ENCODE results near the gene JPT2. TPM values are rescaled to one million over a fixed set of nuclear protein-coding genes. Genes with fewer than 3 reads are reported as not detected.
A peak's percentile ranks its signal among the peaks of the same experiment; 100 is the strongest.

The JPT2 gene
- total RNA-seq, 1 donor from 2014 or later, result 146 TPM

DNA sequence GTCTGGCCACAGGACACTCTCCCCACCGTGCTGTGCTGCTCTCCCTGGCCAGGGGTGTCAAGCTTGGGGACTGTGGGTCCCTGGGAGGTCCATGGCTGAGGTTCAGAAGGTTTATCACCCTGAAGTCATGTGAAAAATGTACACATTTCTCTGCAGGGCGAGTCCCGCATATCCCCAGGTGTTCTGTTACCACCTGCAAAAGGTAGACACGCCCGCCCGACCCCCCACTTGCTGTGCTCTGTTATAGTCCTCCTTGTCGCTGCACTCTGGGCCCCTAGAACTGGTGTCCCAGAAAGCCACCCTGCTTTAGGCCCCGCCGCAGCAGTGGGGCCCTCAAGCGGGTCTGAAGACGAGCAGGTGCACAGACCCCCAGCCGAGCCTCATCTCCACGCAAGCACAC is 11.8 kb downstream of the JPT2 start:
- no peak for DNase-seq (ENCODE audit: low spot score, unreplicated experiment)
- Mint-ChIP-seq H3K9me3 (ENCODE audit: low read depth) (no peaks in the 10 kb centered on the region), H3K27ac (peak overlapping the region; percentile 100), H3K27me3 (no peaks in the 10 kb centered on the region), H3K4me1 (ENCODE audit: low read depth) (peaks cover 37% of the 10 kb centered on the region), H3K36me3 (ENCODE audit: insufficient read depth) (peaks cover 38% of the 10 kb centered on the region), H3K4me3 (ENCODE audit: low read depth) (no peak overlapping the region)
- no peak for TF ChIP-seq CTCF (IDR thresholded peaks at IDR 0.05; ENCODE audit: unreplicated experiment)

- DNase-seq (ENCODE audit: low spot score, unreplicated experiment), result no peak
- H3K4me1 Mint-ChIP-seq (ENCODE audit: low read depth), result peaks cover 36% of the 10 kb centered on the region
- H3K27me3 Mint-ChIP-seq, result no peaks in the 10 kb centered on the region
- peak overlapping the region; percentile 100 for H3K27ac Mint-ChIP-seq
- no peaks in the 10 kb centered on the region for H3K9me3 Mint-ChIP-seq (ENCODE audit: low read depth)
- no peak for TF ChIP-seq CTCF (IDR thresholded peaks at IDR 0.05; ENCODE audit: unreplicated experiment)
- no peak overlapping the region for H3K4me3 Mint-ChIP-seq (ENCODE audit: low read depth)
- H3K36me3 Mint-ChIP-seq (ENCODE audit: insufficient read depth), result peaks cover 36% of the 10 kb centered on the region
These were observed 12.7 kb downstream of the JPT2 start for GRCh38 chr16:1690810-1691209.

DNA sequence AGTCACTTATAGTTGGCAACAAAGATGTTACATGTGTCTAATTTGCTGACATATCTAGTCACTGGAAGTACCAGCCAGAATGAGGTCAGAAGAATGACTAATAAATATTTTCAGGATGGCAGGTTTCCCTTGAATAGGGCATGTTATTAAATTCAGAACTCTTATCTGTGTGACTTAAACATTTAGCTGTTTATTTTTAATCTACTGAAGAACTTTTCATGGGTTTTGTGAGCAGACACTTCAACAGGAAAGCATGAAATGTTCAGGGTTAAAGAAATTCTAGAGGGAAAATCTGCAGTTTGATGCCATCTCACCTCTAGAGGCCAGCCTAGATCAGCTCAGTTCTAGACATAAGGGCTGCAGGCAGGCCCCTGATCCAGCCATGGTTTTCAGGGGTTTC is 13.2 kb downstream of the JPT2 start:
- no peak overlapping the region for H3K27ac Mint-ChIP-seq
- peaks cover 36% of the 10 kb centered on the region for H3K36me3 Mint-ChIP-seq (ENCODE audit: insufficient read depth)
- no peaks in the 10 kb centered on the region for H3K27me3 Mint-ChIP-seq
- H3K4me1 Mint-ChIP-seq (ENCODE audit: low read depth), result peaks cover 34% of the 10 kb centered on the region
- no peak overlapping the region for H3K4me3 Mint-ChIP-seq (ENCODE audit: low read depth)
- no peak for DNase-seq (ENCODE audit: low spot score, unreplicated experiment)
- H3K9me3 Mint-ChIP-seq (ENCODE audit: low read depth), result no peaks in the 10 kb centered on the region
- no peak for TF ChIP-seq CTCF (IDR thresholded peaks at IDR 0.05; ENCODE audit: unreplicated experiment)

GRCh38 chr16:1691956-1692355 is 13.9 kb downstream of the JPT2 start:
- DNase-seq (ENCODE audit: low spot score, unreplicated experiment), result no peak
- no peak for TF ChIP-seq CTCF (IDR thresholded peaks at IDR 0.05; ENCODE audit: unreplicated experiment)
- no peak overlapping the region for H3K4me3 Mint-ChIP-seq (ENCODE audit: low read depth)
- peaks cover 39% of the 10 kb centered on the region for H3K36me3 Mint-ChIP-seq (ENCODE audit: insufficient read depth)
- peaks cover 32% of the 10 kb centered on the region for H3K4me1 Mint-ChIP-seq (ENCODE audit: low read depth)
- no peak overlapping the region for H3K27ac Mint-ChIP-seq
- H3K9me3 Mint-ChIP-seq (ENCODE audit: low read depth), result no peaks in the 10 kb centered on the region
- no peaks in the 10 kb centered on the region for H3K27me3 Mint-ChIP-seq

- no peaks in the 10 kb centered on the region for H3K9me3 Mint-ChIP-seq (ENCODE audit: low read depth)
- no peak overlapping the region for H3K4me3 Mint-ChIP-seq (ENCODE audit: low read depth)
- no peak for DNase-seq (ENCODE audit: low spot score, unreplicated experiment)
- no peaks in the 10 kb centered on the region for H3K27me3 Mint-ChIP-seq
- no peaks in the 10 kb centered on the region for H3K4me1 Mint-ChIP-seq (ENCODE audit: low read depth)
- TF ChIP-seq CTCF (IDR thresholded peaks at IDR 0.05; ENCODE audit: unreplicated experiment), result no peak
- no peak overlapping the region for H3K27ac Mint-ChIP-seq
- peaks cover 41% of the 10 kb centered on the region for H3K36me3 Mint-ChIP-seq (ENCODE audit: insufficient read depth)
These were observed 18.8 kb downstream of the JPT2 start for GRCh38 chr16:1696863-1697262.

Data from progenitor cell of endocrine pancreas (in vitro differentiated cells).